Osteocyte (in vitro differentiated cells): ENCODE measurements around the gene GRIN2B. TPM values are rescaled to one million over a fixed set of nuclear protein-coding genes. Genes with fewer than 3 reads are reported as not detected.

Experiments
- DNase-seq: peaks from one replicate; pipeline ENCODE4 v3.0.0; 2021; ENCODE audit warnings: mixed read lengths; ENCODE audit not compliant: unreplicated experiment; ENCODE audit errors: extremely low spot score
- H3K27ac Mint-ChIP-seq: one replicate; pipeline ENCODE4 v1.8.0; 2021; ENCODE audit warnings: mild to moderate bottlenecking, mixed read lengths; ENCODE audit not compliant: unreplicated experiment
- H3K27me3 Mint-ChIP-seq: one replicate; pipeline ENCODE4 v1.8.0; 2021; ENCODE audit warnings: mixed read lengths; ENCODE audit not compliant: unreplicated experiment
- H3K36me3 Mint-ChIP-seq: one replicate; pipeline ENCODE4 v1.8.0; 2021; ENCODE audit warnings: mixed read lengths; ENCODE audit not compliant: unreplicated experiment
- H3K4me1 Mint-ChIP-seq: one replicate; pipeline ENCODE4 v1.8.0; 2021; ENCODE audit warnings: mixed read lengths; ENCODE audit not compliant: unreplicated experiment
- H3K4me3 Mint-ChIP-seq: one replicate; pipeline ENCODE4 v1.8.0; 2021; ENCODE audit warnings: mild to moderate bottlenecking, moderate library complexity, mixed read lengths; ENCODE audit not compliant: unreplicated experiment
- H3K9me3 Mint-ChIP-seq: one replicate; pipeline ENCODE4 v1.8.0; 2021; ENCODE audit warnings: mixed read lengths; ENCODE audit not compliant: unreplicated experiment
- CTCF ChIP-seq: fragments of 200-600 bp; sonication (generic); IDR thresholded peaks from 2 replicates; pipeline ENCODE4 v1.5.0; 2021; ENCODE audit warnings: antibody characterized with exemption, mild to moderate bottlenecking, moderate library complexity
- total RNA-seq: library from RNA; stranded (reverse); gene quantifications from 2 replicates; pipeline ENCODE4 v1.2.1, GENCODE V29; 2021

The GRIN2B gene
- total RNA-seq, 1 donor from 2014 or later = not detected

- Mint-ChIP-seq H3K4me3 (no peak overlapping the region), H3K27me3 (no peaks in the 10 kb centered on the region), H3K36me3 (no peaks in the 10 kb centered on the region), H3K9me3 (peaks cover 2% of the 10 kb centered on the region), H3K4me1 (no peaks in the 10 kb centered on the region), H3K27ac (no peak overlapping the region)
- no peak for DNase-seq
- no peak for TF ChIP-seq CTCF
Measured at GRCh38 chr12:13942826-13943225, 38.6 kb downstream of the GRIN2B start.

GRCh38 chr12:13941258-13942249 is 39.8 kb downstream of the GRIN2B start:
- H3K4me1 Mint-ChIP-seq = no peaks in the 10 kb centered on the region
- no peak overlapping the region for H3K4me3 Mint-ChIP-seq
- no peak for DNase-seq
- H3K9me3 Mint-ChIP-seq = peaks cover 13% of the 10 kb centered on the region
- H3K27ac Mint-ChIP-seq = no peak overlapping the region
- peak; percentile 21 for TF ChIP-seq CTCF
- H3K27me3 Mint-ChIP-seq = no peaks in the 10 kb centered on the region
- no peaks in the 10 kb centered on the region for H3K36me3 Mint-ChIP-seq

- H3K9me3 Mint-ChIP-seq = peaks cover 17% of the 10 kb centered on the region
- no peak for TF ChIP-seq CTCF
- H3K36me3 Mint-ChIP-seq = no peaks in the 10 kb centered on the region
- no peak for DNase-seq
- no peak overlapping the region for H3K27ac Mint-ChIP-seq
- no peak overlapping the region for H3K4me3 Mint-ChIP-seq
- no peaks in the 10 kb centered on the region for H3K27me3 Mint-ChIP-seq
- no peaks in the 10 kb centered on the region for H3K4me1 Mint-ChIP-seq
Measured at GRCh38 chr12:13940335-13940865, 41.0 kb downstream of the GRIN2B start.

- H3K27me3 Mint-ChIP-seq = no peaks in the 10 kb centered on the region
- peaks cover 17% of the 10 kb centered on the region for H3K9me3 Mint-ChIP-seq
- no peak for DNase-seq
- TF ChIP-seq CTCF = no peak
- no peaks in the 10 kb centered on the region for H3K36me3 Mint-ChIP-seq
- H3K4me1 Mint-ChIP-seq = no peaks in the 10 kb centered on the region
- H3K4me3 Mint-ChIP-seq = no peak overlapping the region
- H3K27ac Mint-ChIP-seq = no peak overlapping the region
Measured at GRCh38 chr12:13937735-13938134, 43.7 kb downstream of the GRIN2B start.

- Mint-ChIP-seq H3K9me3 (peaks cover 17% of the 10 kb centered on the region), H3K4me3 (no peak overlapping the region), H3K27ac (no peak overlapping the region), H3K36me3 (no peaks in the 10 kb centered on the region), H3K27me3 (no peaks in the 10 kb centered on the region), H3K4me1 (no peaks in the 10 kb centered on the region)
- no peak for DNase-seq
- no peak for TF ChIP-seq CTCF
Measured at GRCh38 chr12:13935169-13935568, 46.2 kb downstream of the GRIN2B start.
